HUES6 (cell line): ENCODE results near the gene RETREG3.
"Not testable (repeated sequence)": the region's sequence is repeated elsewhere in the genome, so short reads cannot be mapped to it uniquely, and the experiment has no call there.

Experiments
- H3K27ac ChIP-seq: 2 replicates; pipeline ENCODE4 v1.7.0; 2013; ENCODE audit warnings: low read depth, mild to moderate bottlenecking, low read length, inconsistent platforms
- H3K27me3 ChIP-seq: 2 replicates; pipeline ENCODE4 v1.6.1; 2013; ENCODE audit warnings: low read length; ENCODE audit not compliant: control insufficient read depth, insufficient read depth
- H3K36me3 ChIP-seq: 2 replicates; pipeline ENCODE4 v1.6.1; 2013; ENCODE audit warnings: low read length; ENCODE audit not compliant: control insufficient read depth, insufficient read depth
- H3K4me1 ChIP-seq: 2 replicates; pipeline ENCODE4 v1.6.1; 2013; ENCODE audit warnings: low read length; ENCODE audit not compliant: control insufficient read depth, insufficient read depth
- H3K4me3 ChIP-seq: 2 replicates; pipeline ENCODE4 v1.5.1; 2013; ENCODE audit warnings: low read depth, low read length
- H3K9ac ChIP-seq: one replicate; pipeline ENCODE4 v1.6.1; 2013; ENCODE audit warnings: mild to moderate bottlenecking, low read length
- H3K9me3 ChIP-seq: 2 replicates; pipeline ENCODE4 v1.6.1; 2013; ENCODE audit warnings: low read depth, low read length; ENCODE audit not compliant: control insufficient read depth, insufficient read depth

Gene RETREG3

DNA sequence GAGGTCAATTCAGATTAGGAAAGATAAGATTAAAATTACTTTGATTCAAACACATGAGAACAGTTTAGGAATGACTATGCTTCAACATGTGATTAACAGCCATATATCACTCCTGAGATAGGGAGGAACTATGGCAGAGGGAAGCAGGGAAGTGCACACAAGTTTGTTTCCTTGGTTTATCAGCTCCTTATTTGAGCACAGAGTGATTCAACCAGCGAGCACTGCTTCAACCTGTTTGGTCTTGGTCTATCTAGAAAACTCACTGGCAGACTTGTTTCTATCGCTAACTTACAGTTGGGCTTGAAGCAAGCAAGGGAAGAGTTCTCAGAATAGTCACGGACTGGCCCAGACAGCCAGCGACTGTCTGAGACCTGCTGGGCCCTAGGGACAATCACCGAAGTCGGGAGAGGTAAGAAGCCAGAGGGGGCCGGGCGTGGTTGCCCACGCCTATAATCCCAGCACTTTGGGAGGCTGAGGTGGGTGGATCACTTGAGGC, 23.8 kb upstream of the RETREG3 start:
- Histone ChIP-seq H3K27ac (no peak overlapping the region), H3K4me3 (no peak overlapping the region), H3K9ac (no peak overlapping the region)

DNA sequence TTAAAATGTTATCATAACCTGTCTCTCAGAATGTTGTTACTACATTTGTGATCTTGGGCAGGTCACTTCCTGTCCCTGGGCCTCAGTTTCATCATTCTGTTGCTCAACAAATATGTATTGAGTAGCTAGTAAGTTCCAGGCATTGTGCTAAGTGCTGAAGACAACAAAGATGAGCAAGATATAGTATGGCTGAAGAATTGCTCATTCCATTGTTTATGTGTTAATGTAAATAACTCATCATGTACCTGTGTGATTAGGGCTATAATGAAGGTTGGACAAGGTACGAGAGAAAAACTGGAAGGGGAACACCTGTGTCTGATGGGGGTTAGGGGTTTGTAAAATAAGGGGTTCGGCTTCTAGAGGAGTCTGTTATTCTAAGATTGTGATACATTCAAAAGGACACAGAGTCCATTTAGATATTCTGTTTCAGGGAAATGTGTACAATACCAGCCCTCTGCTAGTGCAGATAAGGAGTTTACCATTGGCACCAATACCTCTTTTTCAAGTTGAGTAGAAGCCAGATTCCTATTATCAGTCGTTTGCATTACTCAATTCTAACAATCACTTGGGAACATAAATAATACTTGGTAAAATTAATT, 20.3 kb upstream of the RETREG3 start:
- Histone ChIP-seq H3K27ac (no peak overlapping the region), H3K36me3 (no peaks in the 10 kb centered on the region), H3K4me1 (no peaks in the 10 kb centered on the region), H3K9ac (no peak overlapping the region), H3K4me3 (no peak overlapping the region), H3K27me3 (no peaks in the 10 kb centered on the region), H3K9me3 (no peaks in the 10 kb centered on the region)

More for the DNA sequence above, 23.8 kb upstream of the RETREG3 start:
- no peaks in the 10 kb centered on the region for H3K27me3 ChIP-seq
- H3K9me3 ChIP-seq, result no peaks in the 10 kb centered on the region
- no peaks in the 10 kb centered on the region for H3K36me3 ChIP-seq
- H3K4me1 ChIP-seq, result no peaks in the 10 kb centered on the region

DNA sequence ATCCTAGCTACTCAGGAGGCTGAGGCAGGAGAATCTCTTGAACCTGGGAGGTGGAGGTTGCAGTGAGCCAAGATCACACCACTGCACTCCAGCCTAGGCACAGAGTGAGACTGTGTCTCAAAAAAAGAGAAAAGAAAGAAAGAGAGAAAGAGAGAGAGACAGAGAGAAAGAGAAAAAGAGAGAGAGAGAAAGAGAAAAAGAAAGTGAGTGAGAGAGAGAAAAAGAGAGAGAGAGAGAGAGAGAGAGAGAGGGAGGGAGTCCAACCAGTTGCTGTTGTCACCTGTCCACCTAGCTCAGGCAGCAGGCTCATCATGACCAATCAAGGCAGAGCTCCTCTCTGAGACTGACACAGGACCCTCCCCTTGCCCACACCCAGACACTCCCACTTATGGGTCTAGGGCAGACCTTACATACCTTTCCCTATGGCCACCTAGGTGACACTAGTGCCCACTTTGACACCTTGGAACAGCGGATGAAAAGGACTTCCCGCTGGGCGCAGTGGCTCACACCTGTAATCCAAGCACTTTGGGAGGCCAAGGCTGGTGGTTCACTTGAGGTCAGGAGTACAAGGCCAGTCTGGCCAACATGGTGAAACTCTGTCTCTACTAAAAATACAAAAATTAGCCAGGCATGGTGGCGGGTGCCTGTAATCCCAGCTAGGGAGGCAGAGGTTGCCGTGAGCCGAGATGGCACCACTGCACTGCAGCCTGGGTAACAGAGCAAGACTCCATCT, 18.0 kb upstream of the RETREG3 start:
- not testable (repeated sequence) for H3K27me3 ChIP-seq, H3K4me1 ChIP-seq, H3K36me3 ChIP-seq, H3K9ac ChIP-seq, H3K4me3 ChIP-seq, H3K9me3 ChIP-seq, H3K27ac ChIP-seq

DNA sequence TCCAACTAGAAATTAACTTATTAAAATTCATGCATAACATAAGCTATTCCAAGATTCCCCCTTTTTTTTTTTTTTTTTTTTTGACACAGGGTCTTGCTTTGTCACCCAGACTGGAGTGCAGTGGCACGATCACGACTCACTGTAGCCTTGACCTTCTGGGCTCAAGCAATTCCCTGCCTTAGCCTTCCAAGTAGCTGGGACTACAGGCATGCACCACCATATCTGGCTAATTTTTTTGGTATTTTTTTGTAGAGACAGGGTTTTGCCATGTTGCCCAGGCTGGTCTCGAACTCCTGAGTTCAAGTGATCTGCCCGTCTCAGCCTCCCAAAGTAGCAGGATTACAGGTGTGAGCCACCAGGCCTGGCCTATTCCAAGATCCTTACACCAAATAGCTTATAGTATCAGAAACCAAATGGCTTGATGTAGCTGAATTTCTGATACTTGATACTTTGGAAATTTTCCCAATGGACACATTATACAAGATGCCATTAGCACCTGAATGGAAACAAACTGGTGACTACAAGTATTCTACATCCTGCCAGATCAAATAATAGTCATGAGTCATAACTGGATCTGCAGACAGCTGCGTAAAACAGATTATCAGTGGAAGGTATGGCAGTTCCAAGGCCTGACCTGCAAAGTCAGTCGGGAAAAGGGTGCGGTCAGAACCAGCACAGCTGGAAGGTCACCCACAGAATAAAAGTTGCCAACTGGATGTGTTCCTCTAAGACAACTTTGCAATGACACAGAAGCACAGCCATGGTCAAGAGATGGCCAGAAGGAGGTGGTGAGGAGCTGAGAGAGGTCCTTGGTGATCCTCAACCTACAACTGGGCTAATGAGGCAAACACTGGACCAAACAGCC, 14.8 kb upstream of the RETREG3 start:
- H3K9ac ChIP-seq, result no peak overlapping the region
- H3K27me3 ChIP-seq, result no peaks in the 10 kb centered on the region
- H3K36me3 ChIP-seq, result no peaks in the 10 kb centered on the region
- no peak overlapping the region for H3K4me3 ChIP-seq
- no peak overlapping the region for H3K27ac ChIP-seq
- H3K9me3 ChIP-seq, result no peaks in the 10 kb centered on the region
- no peaks in the 10 kb centered on the region for H3K4me1 ChIP-seq

DNA sequence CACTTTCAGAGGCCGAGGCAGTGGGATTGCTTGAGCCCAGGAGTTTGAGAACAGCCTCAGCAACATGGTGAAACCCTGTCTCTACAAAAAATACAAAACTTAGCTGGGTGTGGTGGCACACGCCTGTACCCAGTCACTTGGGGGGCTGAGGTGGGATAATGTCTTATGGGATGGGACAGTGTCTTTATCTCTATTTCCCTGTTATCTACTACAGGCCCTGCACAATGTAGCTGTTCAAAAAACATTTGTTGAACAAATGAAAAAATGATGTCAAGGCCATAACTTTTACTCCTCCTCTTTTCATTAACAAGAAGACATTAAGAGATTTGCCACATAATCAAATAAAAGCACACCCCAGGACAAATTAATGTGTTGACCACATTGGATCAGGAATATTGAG, 14.1 kb upstream of the RETREG3 start:
- H3K4me3 ChIP-seq, result no peak overlapping the region

DNA sequence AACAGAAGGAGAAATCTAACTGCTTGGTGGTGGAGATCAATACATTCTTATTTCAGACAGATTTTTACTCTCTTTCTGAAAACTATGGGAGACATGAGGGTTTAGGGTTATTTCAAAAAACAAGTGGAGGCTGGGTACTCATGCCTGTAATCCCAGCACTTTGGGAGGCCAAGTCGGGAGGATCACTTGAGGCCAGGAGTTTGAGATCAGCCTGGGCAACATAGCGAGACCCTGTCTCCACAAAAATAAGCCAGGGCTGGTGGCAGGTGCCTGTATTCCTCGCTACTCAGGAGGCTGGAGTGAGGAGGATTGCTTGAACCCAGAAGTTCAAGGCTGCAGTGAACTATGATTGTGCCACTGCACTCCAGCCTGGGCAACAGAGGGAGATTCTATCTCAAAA, 12.8 kb upstream of the RETREG3 start:
- H3K27ac ChIP-seq, H3K9ac ChIP-seq, H3K9me3 ChIP-seq, H3K27me3 ChIP-seq, H3K4me3 ChIP-seq, H3K36me3 ChIP-seq, H3K4me1 ChIP-seq: not testable (repeated sequence)

More for the DNA sequence above, 14.1 kb upstream of the RETREG3 start:
- H3K27ac ChIP-seq, result no peak overlapping the region
- H3K9me3 ChIP-seq, result no peaks in the 10 kb centered on the region
- no peaks in the 10 kb centered on the region for H3K36me3 ChIP-seq
- H3K27me3 ChIP-seq, result no peaks in the 10 kb centered on the region
- peaks cover 6% of the 10 kb centered on the region for H3K4me1 ChIP-seq
- no peak overlapping the region for H3K9ac ChIP-seq

DNA sequence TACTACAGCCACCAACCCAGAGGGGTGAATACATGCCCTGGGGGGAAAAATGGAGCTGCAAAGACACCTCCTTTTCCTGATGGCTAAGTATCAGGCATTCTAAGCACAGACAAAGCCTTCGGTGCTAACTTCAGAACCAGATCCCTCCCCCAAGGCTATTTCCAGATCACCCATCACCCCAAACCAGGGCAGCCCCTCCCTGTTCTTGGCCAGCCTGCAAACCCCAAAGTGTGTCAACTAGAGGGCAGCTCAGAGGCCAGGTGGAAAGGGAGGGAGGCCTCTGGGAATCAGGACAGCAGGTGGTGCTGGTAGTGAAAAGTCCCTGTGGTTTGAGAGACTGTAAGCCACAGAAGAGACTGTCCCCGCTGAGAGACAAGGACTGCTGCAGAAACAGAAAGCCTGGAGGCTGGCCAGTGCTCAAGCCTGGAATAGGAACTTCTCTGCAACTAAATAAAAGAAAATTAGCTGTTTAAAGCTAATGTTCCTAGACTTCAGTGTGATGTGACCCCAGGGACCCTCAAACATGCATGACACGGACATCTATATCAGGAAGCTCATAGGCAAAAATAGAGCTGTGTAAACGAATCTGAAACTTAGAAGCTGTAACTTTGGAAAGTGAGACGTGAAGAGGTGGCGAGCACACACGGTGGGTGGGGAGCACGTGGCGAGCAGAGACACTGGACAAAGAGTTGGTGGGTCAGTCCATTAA, 9.4 kb upstream of the RETREG3 start:
- H3K4me1 ChIP-seq, result peaks cover 6% of the 10 kb centered on the region
- H3K4me3 ChIP-seq, result no peak overlapping the region
- no peaks in the 10 kb centered on the region for H3K9me3 ChIP-seq
- H3K27me3 ChIP-seq, result no peaks in the 10 kb centered on the region
- no peak overlapping the region for H3K9ac ChIP-seq
- H3K27ac ChIP-seq, result no peak overlapping the region
- peaks cover 26% of the 10 kb centered on the region for H3K36me3 ChIP-seq

DNA sequence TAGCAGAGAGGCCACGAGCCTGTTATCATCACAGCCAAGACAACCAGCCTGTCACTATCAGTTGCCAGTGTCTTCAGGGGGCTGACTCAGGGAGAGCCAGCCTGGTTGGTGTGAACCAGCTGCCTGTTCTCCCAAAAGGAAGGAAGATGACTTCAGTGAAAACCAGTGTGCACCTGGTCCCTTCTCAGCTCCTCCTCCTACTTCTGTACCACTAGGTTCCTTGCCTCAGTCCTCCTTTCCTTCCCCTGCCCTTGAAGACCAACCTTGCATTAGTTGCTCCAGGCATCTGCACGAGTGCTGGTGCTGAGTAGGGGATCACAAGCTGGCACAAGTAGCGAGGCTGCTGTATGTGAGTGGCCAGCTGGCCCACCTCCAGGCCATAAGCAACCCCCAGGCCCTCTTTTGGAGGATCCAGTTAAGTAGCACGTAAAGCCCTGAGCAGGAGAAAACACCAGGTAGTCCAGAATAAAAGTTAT, 8.8 kb upstream of the RETREG3 start:
- H3K4me3 ChIP-seq, result no peak overlapping the region
- no peaks in the 10 kb centered on the region for H3K27me3 ChIP-seq
- peaks cover 32% of the 10 kb centered on the region for H3K36me3 ChIP-seq
- H3K4me1 ChIP-seq, result peaks cover 6% of the 10 kb centered on the region
- H3K27ac ChIP-seq, result no peak overlapping the region
- no peaks in the 10 kb centered on the region for H3K9me3 ChIP-seq
- H3K9ac ChIP-seq, result no peak overlapping the region

DNA sequence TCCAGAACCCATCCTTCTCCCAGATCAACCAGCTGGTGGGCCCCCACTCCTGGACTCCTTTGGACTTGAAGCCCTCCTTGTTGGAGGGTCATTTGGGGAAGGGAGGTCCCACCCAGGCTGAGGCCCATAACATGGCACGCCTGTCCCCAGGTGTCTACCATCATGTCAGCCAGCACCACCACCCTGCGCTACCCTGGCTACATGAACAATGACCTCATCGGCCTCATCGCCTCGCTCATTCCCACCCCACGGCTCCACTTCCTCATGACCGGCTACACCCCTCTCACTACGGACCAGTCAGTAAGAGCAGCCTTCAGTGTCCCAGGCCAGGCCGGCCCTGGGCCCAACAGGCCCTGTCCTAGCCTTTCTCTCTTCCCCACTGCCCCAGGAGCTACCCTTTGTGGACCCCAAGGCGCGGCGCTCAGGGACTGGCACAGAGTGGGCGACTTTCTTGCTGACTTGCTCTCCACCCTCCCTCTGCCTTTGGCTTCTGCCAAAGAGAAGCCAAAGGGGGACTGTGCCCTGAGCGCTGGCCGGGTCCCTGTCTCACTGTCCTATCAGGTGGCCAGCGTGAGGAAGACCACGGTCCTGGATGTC, 4.6 kb upstream of the RETREG3 start:
- Histone ChIP-seq H3K4me1 (peaks cover 8% of the 10 kb centered on the region), H3K4me3 (no peak overlapping the region), H3K9ac (no peak overlapping the region), H3K9me3 (no peaks in the 10 kb centered on the region), H3K36me3 (peaks cover 48% of the 10 kb centered on the region), H3K27ac (no peak overlapping the region), H3K27me3 (no peaks in the 10 kb centered on the region)

DNA sequence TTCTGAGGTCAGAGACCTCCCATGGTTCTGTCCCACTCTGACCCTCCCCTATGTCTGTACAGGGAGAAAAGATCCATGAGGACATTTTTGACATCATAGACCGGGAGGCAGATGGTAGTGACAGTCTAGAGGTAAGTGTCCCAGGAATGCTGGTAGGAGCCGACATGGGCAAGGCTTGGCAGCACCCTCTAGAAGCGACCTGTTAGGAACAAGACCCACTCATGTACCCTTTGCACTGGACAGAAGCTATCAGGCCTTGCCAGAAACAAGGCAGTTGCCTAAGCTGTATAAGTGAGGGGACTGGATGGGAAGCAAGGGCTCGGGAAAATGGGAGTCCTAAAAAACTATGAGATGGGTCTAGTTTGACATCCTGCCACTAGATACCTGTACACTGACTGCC, 2.8 kb upstream of the RETREG3 start:
- H3K36me3 ChIP-seq, result peaks cover 48% of the 10 kb centered on the region
- H3K4me3 ChIP-seq, result no peak overlapping the region

More for the DNA sequence above, 2.8 kb upstream of the RETREG3 start:
- no peak overlapping the region for H3K27ac ChIP-seq
- no peak overlapping the region for H3K9ac ChIP-seq
- no peaks in the 10 kb centered on the region for H3K27me3 ChIP-seq
- H3K4me1 ChIP-seq, result peaks cover 6% of the 10 kb centered on the region; the same call in 1 of the 2 replicates
- no peaks in the 10 kb centered on the region for H3K9me3 ChIP-seq
